ENCODE results near the gene OR2T27.

DNA sequence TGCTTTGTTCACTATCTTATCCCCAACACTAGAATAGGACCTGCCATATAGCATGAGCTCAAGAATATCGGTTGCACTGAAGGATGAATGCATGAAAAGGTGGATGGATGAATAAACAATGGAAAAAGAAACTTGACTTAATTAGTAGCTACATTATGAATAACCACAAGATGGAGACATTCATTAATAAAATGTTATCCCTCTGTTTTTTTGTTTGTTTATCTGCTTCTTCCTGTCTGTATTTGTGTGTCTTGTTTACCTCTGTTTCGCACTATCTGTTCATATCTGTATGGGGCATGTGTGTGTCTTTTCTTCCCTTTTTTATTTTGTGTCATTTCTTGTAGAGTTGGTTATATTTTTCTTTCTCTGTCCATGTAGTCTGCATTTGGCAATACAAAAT lies 48.3 kb upstream of the OR2T27 start:
- TF ChIP-seq NFRKB (IDR thresholded peaks at IDR 0.05) (no peak), SUZ12 (IDR thresholded peaks at IDR 0.05) (no peak), LEF1 (IDR thresholded peaks at IDR 0.05; ENCODE audit: borderline replicate concordance) (no peak), HDGF (IDR thresholded peaks at IDR 0.05; ENCODE audit: borderline replicate concordance) (no peak), ARNT (IDR thresholded peaks at IDR 0.05) (no peak), SP1 (IDR thresholded peaks at IDR 0.05) (no peak), L3MBTL2 (conservative IDR thresholded peaks at IDR 0.05) (no peak), TARDBP (IDR thresholded peaks at IDR 0.05) (no peak), ELF4 (IDR thresholded peaks at IDR 0.05) (no peak), FOXA1 (IDR thresholded peaks at IDR 0.05) (no peak), BHLHE40 (IDR thresholded peaks at IDR 0.05; ENCODE audit: borderline replicate concordance) (no peak), CTBP1 (IDR thresholded peaks at IDR 0.05; ENCODE audit: borderline replicate concordance) (no peak), FOXK2 (IDR thresholded peaks at IDR 0.05) (no peak)
